Ramos (cell line): ENCODE measurements around the gene MPV17L2.
"Not testable (repeated sequence)": the region's sequence is repeated elsewhere in the genome, so short reads cannot be mapped to it uniquely, and the experiment has no call there.

Source experiments
- in situ Hi-C: fragments of 300-500 bp; cut with MboI; formaldehyde crosslinking; loops from one replicate; pipeline ENCODE4 v1.14.3; 2022; ENCODE audit warnings: low sequenced_read_pairs; ENCODE audit not compliant: unreplicated experiment

MPV17L2 gene

DNA sequence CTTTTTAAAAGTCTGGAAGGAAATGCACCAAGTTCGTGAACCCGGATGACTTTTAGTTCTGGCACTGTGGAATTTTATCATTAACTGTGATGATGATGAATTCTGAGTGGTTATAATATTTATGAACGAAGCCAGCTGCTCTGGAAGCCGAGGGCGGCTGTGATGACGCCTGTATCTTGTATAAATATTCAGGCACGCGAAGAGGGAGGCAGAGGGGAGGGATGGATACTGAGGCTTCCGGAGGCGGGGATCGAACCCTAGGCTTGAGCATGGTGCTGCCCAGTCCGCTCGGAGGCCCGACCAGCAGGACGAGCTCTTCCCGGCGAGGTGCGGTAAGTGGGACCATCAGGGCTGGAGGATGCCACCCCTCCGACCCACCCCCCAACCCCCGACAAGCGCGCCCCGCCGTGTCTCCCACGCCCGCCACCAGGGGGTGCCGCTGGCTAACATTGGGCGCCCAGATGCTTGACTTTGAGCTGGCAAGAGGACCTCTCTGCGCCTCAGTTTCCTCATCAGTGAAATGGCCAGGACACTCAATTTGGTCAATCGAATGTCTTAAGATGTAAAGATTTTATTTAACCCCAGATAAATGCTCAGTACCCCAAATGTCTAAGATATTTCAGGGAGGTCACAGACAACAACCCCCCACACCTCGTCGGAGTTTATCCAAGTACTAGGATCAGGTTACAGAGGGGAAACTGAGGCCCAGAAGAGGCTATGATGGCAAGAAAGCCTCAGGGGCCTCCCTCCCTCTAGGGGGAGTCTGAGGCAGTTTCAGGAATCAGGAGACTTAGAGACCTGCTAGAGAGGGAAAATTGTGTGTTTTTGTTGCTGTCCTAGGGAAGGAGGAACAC, 15.3 kb downstream of the MPV17L2 start:
- in situ Hi-C loops: no loop called here

DNA sequence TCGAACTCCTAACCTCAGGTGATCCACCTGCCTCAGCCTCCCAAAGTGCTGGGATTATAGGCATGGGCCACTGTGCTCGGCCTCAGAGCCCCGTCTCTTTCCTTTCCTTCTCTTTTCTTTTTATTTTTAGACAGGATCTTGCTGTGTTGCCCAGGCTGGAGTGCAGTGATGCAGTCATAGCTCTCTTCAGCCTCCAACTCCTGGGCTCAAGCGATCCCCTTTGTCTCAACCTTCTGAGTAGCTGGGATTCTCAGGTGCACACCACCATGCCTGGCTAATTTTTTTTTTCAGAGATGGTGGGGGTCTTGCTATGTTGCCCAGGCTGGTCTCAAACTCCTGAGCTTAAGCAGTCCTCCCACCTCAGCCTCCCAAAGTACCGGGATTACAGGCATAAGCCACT, 16.9 kb downstream of the MPV17L2 start:
- in situ Hi-C loops: not testable (repeated sequence)

DNA sequence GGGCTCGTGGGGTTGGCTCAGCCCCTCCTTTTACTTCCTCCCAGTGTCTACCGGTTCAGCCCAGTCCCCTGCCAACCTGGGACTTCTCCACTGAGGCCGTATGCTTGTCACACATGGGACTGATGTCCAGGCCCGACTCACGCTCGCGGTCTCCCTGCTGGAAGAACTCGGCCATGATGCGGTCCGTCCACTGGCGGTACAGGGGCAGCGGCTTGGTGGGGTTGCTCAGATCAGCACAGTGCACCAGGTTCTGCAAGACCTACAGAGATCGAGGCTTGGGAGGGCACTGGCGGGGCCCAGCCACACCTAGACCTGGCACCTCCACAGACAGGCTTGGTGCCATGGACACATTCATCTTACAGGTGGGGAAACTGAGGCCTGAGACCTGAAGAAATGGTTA, 18.7 kb downstream of the MPV17L2 start:
- in situ Hi-C loops: no loop called here

DNA sequence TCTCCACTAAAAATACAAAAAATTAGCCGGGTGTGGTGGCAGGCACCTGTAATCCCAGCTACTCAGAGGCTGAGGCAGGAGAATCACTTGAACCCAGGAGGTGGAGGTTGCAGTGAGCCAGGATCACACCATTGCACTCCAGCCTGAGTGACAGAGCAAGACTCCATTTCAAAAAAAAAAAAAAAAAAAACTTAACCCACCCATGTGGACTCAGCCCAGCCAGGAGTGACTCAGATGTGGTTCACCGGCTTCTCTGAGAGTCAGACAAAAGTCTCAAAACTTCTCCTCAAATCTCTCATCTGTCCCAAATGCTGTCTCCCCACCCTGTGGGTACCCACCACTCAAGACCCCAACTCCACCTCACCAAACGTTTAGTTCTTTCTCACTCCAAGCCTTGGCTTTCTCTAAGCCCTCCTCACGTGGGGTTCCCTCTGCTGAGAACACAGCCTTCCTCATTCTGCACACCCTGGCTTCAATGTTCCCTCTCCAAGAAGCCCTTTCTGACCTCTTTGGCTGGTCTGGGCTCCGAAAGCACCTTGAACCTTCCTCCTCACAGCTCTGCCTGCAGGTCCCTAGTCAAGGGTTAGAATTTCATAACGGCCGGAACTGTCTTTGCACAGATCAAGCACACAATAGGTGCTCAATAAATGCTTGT, 21.9 kb downstream of the MPV17L2 start:
- in situ Hi-C loops: no loop called here

DNA sequence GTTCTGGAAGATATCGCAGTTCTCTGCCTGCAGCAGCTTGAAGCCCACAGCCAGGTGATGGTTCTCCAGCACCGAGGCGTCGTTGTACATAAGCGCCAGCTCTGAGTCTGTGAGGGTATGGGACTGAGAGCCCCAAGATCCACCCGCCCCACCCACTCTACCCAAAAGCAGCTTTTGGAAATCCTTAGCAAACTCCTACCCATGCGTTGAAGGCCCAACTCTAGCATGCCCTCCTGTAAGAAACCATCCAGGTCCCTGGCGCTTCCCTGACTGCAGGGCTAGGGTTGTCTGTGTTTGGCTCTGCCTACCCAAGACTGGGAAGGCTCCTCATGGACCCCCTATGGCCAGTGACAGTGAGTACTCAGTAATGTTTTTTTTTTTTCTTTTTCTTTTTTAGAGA, 23.8 kb downstream of the MPV17L2 start:
- in situ Hi-C loops: no loop called here

DNA sequence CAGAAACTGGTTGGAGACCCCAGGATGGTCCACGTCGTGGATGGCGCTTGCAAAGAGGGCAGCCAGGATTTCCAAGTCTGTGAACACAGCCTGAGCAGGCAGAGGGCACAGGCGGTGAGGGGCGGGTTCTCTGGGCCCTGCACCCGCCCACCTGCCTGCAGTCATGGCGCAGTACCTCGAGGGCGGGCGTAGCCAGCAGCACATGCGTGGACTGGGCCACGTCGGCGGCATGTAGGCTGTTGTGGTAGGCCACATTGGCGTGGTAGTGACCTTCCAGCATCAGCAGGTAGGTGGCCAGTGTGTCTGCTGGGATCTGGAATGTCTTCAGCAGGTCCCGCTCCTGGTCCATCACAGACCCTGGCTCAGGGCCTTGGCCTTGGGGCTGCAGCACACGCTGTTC, 25.1 kb downstream of the MPV17L2 start:
- in situ Hi-C loops: no loop called here

DNA sequence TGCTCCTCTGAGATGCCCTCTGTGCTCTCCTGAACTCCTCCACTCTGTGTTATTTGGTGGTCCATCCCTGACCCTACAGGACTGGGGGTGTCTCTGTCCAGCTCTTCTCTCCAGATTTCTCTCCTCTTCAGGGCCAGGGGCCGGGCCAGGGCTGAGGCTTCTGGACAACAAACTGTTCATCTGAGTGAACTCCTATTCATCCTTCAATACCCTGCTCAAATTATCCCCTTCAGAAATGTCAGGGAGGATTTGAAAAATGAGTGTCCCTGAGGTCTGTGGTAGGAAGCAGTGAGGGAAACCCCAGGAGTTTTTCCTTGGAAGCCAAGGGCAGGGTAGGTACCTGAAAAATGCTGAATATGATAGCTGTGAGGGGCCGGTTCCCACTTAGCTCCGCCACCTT, 25.6 kb downstream of the MPV17L2 start:
- in situ Hi-C loops: no loop called here

DNA sequence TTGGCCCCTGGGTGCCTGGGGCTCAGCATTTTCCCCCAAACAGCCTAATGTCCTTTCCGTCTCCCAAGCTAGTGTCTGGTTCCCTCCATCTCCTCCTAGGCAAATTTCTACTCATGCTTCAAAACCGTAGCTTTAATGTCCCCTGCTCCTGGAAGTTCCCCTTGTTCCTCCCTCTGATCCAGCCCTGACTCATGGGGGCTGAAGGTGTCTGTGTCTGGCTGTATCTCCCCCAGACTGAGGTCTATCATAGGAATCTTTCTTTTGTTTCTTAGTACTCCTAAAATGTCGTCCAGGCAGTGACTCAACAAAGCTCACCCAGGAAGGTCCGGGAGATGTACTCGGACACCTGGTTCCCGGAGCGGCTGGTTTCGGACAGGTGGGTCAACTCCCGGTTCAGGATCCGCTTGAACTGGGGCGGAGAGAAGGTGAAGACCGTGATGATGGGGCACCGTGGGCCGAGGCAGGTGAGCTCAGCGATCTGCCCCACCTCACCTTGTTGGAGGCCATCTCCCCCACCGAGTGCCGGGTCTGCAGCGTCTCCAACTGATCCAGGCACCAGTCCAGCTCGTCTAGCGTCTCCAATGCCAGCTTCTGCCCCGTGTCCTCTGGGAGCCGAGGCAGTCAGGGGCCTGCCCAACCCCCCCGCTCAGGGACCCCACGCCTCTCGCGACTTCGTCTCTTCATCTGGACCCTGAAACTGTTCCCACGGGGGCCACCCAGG, 27.1 kb downstream of the MPV17L2 start:
- in situ Hi-C loops: no loop called here

DNA sequence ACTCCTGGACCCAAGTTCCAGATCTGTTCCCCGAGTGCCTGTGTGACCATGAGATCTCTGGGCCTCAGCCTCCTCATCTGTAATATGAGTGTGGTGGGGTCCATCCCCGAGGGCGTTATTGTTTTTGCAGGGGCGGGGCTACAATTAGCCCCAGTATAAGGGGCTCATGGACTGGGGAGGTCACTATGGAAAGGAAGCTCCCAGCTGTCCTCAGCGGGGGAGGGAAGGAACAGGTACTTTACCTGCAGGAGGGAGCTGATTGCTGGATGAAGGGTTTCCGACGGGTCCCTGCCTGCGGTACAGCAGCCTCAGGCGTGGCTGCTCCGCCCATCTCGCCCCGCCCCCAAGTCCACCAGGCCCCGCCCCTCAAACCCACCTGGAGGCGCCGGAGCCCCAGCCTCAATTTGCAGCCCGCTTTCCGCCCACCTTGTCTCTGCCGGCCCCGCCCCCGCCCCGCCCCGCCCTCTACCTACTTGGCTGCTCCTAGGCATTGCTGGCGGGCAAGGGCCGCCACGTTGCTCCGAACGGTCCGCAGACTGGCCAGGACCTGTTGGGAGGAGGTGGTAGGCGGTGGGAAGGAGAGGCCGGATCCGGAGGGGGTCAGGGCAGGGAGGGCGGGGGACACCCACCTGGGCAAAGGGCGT, 27.7 kb downstream of the MPV17L2 start:
- in situ Hi-C loops: no loop called here

DNA sequence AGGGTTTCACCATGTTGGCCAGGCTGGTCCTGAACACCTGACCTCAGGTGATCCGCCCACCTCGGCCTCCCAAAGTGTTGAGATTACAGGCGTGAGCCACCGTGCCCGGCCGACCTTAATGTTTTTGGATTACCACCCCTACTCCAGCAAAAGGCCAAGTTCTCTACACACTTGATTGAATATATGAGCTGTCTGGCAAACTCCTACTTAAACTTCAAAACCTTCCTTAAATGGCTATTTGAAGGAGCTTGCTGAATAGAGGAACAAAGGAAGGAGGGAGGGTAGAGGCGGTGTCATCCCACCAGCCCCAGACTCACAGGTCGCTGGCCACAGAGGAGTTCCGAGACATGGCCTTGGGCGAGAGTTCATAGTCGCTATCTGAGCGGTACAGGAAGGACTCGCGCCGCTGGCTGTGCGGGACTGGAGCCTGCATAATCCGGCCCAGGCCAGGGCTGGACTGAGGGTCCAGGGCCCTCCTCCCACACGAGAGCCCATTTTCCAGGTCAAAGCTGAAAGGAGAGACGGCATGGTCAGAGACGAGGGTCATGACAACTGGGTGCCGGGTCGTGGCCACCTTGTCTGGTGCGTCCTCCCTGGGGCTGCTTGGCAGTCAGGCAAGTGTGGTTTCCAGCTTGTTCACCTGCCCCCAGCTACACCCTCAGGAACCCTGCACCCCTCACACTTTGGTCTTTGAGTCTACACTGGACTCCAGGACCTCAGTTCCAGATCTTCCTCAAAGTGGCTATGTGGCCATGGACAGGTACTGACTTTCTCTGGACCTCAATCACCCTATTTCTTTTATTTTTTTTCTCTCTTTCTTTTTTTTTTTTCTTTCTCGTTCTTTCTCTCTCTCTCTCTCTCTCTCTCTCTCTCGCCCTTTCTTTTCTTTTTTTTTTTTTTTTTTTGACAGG, 29.1 kb downstream of the MPV17L2 start:
- in situ Hi-C loops: no loop called here

DNA sequence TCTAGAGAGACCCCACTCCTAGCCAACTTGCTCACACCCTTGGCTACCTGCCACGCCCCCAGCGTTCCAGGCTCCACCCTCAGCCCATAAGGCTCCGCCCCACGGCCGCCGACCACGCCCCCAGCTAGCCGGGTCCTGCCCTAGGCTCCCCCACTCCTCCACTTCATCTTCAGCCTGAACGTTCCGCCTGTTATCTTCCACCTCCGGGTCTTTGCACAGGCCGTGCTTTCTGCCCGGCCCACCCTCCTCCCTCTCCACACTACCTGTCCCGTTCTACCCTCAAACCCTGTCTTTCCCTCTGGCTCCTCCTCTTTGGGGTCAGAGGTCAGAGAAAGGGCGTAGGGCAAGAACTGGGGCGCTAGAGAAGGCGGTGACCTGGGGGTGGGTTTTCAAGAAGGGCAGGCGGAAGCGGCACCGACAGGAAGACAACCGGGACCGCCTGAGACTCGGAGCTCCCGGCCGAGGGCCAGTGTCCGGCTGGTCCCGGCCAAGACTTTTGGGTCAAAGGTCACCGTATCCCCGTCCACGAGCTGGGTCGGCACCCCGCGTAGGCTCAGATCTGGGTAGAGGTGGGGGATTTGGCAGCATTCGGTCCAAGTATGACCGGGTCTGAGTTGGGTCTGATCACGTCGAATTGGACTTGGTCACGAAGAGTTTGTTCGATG, 31.0 kb downstream of the MPV17L2 start:
- in situ Hi-C loops: no loop called here

DNA sequence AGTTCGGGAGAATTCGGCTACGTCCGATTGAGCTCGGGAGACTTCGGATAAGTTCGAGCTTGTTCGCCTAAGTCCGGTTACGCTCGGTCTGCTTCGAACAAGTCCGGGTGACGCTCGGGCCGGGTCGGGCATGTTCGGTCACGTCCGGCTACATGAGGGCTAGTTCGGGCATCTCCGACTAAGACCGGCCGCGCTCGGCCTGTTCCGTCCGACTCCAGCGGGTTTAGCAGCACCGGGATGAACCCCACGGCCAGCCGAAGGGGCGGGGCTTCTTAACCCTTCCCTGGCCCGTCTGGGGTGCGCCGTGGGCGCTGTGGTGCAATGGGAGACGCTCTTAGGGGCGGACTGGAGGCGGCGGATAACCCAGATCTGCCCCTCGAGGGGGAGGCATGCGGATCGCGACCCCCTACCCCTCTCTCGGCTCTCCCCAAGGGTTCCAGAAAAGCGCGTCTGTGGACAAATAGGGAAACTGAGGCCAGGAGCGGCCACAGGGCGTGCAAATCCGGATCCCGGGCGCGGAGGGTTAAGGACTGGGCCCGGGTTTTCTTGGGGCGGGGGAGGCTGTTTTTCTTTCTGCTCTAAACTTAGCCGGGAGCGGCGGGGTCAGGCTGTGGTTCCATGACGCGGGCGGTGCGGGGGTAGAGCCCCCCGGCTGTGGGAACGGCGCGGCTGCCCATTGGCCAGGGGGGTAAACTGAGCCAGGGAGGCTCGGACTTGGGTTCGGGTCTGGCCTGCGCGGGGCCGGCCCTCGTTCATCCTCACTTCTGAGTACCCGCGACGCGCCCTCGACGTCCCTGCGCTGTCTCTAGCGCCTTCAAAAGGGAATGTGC, 31.7 kb downstream of the MPV17L2 start:
- in situ Hi-C loops: no loop called here

DNA sequence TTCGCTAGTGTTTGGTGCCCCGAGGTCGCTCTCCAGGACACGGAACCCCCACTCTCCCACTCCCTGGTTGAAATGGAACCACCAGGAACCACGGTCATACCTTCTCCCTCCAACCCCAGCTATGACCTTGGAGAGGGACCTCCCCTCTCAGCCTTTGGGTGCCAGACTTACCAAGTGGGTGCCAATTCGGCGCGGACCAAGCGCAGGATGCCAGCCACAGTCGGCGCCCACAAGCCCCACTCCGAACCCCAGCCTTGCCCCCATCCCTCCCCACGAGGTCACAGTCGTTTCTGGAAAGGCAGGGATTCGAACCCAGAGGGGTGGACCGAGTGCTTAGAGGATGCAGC, 32.3 kb downstream of the MPV17L2 start:
- in situ Hi-C loops: no loop called here

DNA sequence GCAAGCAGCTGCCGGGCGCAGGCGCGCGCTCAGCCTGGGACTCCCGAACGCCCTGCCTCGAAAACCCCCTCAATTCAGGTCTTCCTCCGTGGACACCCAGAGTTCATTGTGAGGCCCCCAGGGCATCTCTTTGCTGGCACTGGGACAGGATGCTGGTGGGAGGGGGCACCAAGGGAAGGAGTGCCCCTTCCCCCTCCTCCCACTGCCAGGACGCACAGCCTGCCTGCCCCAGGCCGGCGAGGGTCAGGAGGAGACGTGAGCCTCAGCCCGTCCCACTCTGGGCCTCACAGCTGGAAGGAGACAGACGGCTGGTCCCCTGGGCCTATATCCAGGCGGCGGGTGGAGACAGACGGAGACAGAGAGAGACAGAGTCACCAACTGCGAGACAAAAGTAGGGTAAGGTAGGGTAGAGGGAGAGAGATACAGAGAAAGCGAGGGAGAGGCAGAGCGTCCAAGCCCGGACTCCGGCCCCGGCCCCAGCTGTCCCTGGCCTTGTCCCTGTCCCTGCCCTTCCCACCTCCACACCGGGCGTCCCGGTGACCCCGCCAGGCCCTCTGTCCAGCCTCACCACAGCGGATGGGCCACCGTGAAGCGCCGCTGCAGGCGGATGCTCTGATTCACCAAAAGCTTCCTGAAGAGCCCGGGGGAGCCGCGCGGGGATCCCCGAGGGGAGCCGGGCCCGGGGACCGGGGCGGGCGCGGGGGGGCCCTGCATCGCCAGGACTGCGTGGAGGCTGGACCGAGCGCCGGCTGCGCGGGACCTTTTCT, 32.9 kb downstream of the MPV17L2 start, which contains the start of gene PDE4C:
TSS of gene PDE4C (minus strand) at position 737 of the 767 bp plus-strand sequence. CDS start at position 714, 23 bp downstream.
- in situ Hi-C loops: no loop called here

DNA sequence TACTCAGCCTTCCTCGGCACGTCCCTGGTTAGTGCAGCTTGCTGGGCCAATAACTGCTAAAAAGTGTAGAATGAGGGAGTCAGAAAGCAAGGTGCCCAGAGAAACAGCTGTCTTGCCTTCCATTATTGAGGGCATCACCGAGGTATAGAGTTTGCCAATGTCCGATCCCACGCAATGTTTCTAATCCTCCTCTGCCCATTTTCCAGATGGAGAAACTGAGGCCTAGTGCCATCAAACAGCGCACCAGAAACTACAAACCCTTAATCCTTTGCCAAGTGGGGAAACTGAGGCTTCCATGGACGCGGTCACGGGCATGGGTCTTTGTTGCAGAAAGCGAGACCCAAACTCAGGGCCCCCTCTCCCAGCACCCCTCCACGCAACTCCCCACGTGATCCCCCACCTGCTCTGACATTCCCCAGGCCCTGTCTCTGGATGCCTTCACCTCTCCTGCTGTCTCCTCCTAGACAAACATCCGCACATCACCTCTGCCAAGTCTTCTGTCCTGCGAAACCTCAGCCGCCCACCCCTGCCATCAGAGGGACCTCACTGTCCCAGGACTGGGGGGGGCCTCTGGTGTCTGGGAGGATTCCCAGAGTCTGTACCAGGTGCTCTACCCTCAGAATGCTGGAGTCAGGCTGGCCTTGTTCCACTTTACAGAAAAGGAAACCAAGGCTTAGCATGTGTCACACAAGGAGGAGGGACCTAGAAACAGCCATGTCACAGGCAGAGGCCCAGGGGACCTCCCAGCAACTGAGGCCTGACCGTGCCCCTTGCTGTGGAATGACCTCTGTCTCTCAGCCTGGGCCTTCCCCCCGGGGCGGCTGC, 34.1 kb downstream of the MPV17L2 start:
- in situ Hi-C loops: no loop called here

DNA sequence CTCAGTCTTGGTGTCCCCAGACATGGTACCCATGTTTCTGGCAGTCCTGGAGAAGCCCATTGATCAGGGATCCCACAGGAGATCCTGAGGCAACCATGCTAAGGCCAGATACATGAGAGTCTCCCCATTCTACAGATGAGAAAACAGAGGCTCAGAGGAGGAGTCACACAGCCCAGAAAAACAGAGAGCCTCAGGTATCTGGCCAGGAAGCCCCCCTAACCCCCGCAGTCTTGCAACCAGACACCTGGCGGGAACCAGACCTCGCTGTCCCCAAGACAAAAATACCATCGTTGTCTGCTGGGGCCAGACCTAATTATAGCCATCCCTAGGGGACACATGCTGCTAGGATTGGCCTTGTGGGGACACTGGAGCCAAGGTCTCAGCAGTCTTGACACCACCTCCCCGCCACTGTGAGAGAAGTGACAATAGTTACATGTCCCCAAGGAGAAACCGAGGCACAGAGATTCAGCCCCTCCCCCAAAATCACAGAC, 34.8 kb downstream of the MPV17L2 start:
- in situ Hi-C loops: no loop called here

DNA sequence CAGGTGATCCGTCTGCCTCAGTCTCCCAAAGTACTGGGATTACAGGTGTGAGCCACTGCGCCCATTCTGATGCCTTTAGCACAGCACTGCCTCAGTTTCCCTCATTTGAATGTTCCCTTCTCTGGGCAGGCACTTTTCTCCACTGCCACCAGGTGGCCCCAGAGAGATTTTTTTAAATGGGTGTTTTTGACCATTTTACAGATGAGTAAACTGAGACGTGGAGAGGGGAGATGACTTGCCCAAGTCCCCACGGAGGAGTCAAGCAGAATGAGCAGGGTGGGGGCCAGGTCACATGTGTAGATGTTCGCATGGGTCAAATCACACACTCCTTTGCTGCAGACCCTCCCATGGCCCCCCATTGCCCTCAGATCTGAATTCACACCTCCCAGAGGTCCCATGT, 36.5 kb downstream of the MPV17L2 start:
- in situ Hi-C loops: no loop called here
